Measurements from ENCODE around the gene INKA2. TPM values are rescaled to one million over a fixed set of nuclear protein-coding genes. Genes with fewer than 3 reads are reported as not detected.

The INKA2 gene
- polyA plus RNA-seq, 1 experiment: 2.7 TPM

- CTCF ChIA-PET: interaction anchor here (1.0 to 3.1 kb wide), 2 partner anchors 10 to 243 kb away, joined by 3 to 27 read pairs; no protein-coding TSS in a partner anchor
- no peak overlapping the region for H3K4me3 ChIP-seq (ENCODE audit: low read depth, low read length)
- no peak for TF ChIP-seq CTCF (IDR thresholded peaks at IDR 0.05; ENCODE audit: low read depth, low read length)
- no peaks in the 10 kb centered on the region for H3K9me3 ChIP-seq (ENCODE audit: control insufficient read depth, insufficient read depth, low read length)
- POLR2A ChIA-PET: no interaction called here
- no peak overlapping the region for H3K27ac ChIP-seq (ENCODE audit: low read depth, low read length)
- DNase-seq (ENCODE audit: low read depth, low spot score): no peak
- H3K27me3 ChIP-seq (ENCODE audit: control insufficient read depth, insufficient read depth, low read length): no peaks in the 10 kb centered on the region
These were observed 14.0 kb downstream of the INKA2 start for GRCh38 chr1:111725192-111725591.

- no peaks in the 10 kb centered on the region for H3K9me3 ChIP-seq (ENCODE audit: control insufficient read depth, insufficient read depth, low read length)
- ChIA-PET POLR2A (no interaction called here), CTCF (interaction anchor here (1.1 kb wide), 1 partner anchor 9 kb away, joined by 5 read pairs; no protein-coding TSS in a partner anchor)
- no peak overlapping the region for H3K27ac ChIP-seq (ENCODE audit: low read depth, low read length)
- DNase-seq (ENCODE audit: low read depth, low spot score): no peak
- no peak overlapping the region for H3K4me3 ChIP-seq (ENCODE audit: low read depth, low read length)
- H3K27me3 ChIP-seq (ENCODE audit: control insufficient read depth, insufficient read depth, low read length): no peaks in the 10 kb centered on the region
- no peak for TF ChIP-seq CTCF (IDR thresholded peaks at IDR 0.05; ENCODE audit: low read depth, low read length)
These were observed 15.3 kb downstream of the INKA2 start for GRCh38 chr1:111723871-111724270.

- no peak overlapping the region for H3K4me3 ChIP-seq (ENCODE audit: low read depth, low read length)
- CTCF ChIA-PET: interaction anchor here (1.1 kb wide), 1 partner anchor 8 kb away, joined by 5 read pairs; no protein-coding TSS in a partner anchor
These were observed 15.9 kb downstream of the INKA2 start for GRCh38 chr1:111723091-111723806.

GRCh38 chr1:111720977-111721786 lies 18.0 kb downstream of the INKA2 start:
- ChIA-PET CTCF (interaction anchor here (0.7 to 0.9 kb wide), 2 partner anchors 26 to 48 kb away, joined by 3 to 4 read pairs; no protein-coding TSS in a partner anchor), POLR2A (interaction anchor here (1.3 kb wide), 1 partner anchor 15 kb away, joined by 5 read pairs; no protein-coding TSS in a partner anchor)
- Histone ChIP-seq H3K27ac (ENCODE audit: low read depth, low read length) (peak overlapping the region; percentile 21), H3K9me3 (ENCODE audit: control insufficient read depth, insufficient read depth, low read length) (no peaks in the 10 kb centered on the region), H3K27me3 (ENCODE audit: control insufficient read depth, insufficient read depth, low read length) (no peaks in the 10 kb centered on the region), H3K4me3 (ENCODE audit: low read depth, low read length) (no peak overlapping the region)
- TF ChIP-seq CTCF (IDR thresholded peaks at IDR 0.05; ENCODE audit: low read depth, low read length): no peak
- DNase-seq (ENCODE audit: low read depth, low spot score): no peak

More at GRCh38 chr1:111723091-111723806, 15.9 kb downstream of the INKA2 start:
- H3K9me3 ChIP-seq (ENCODE audit: control insufficient read depth, insufficient read depth, low read length): no peaks in the 10 kb centered on the region
- H3K27me3 ChIP-seq (ENCODE audit: control insufficient read depth, insufficient read depth, low read length): no peaks in the 10 kb centered on the region
- POLR2A ChIA-PET: no interaction called here
- DNase-seq (ENCODE audit: low read depth, low spot score): no peak
- no peak overlapping the region for H3K27ac ChIP-seq (ENCODE audit: low read depth, low read length)
- TF ChIP-seq CTCF (IDR thresholded peaks at IDR 0.05; ENCODE audit: low read depth, low read length): no peak
